ENCODE measurements around the gene KCNQ2. TPM values are rescaled to one million over a fixed set of nuclear protein-coding genes. Genes with fewer than 3 reads are reported as not detected.

KCNQ2 gene
- total RNA-seq, 1 donor from 2014 or later = 11.5 TPM

DNA sequence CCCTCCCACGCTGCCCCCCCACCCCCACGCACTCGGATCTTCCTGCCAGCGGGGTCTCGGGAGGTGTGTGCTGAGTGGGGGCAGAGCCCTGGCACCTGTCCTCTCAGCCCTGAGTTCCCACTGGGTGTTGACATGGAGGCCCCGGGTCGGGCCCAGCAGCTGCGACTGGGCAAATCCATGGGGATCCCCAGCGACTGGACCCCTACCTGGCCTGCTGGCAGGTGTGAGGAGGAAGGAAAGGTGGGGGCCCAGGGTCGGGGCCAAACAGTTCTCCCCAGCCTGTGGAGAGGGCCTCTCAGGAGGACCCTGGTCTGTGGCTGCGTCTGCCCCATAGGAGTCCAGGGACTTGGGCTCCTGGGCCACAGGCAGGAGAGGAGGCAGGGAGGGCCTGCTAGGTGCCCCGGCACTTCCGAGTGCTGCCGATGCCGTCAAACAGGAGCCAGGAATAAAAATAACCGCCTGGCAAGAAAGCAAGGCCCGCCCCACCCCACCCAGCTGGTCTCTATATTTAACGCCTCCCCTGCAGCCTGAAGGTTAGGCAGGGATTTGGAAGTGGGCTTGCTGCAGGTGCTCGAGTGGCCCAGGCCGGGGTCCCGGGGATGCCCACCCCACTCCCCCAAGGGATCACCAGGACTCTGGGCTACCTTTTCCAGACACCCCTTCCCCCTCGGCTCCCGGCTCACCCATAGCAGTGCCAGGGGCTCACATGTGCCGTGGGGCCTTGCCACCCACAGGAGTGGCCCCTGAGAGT, 27.9 kb upstream of the KCNQ2 start:
- peaks cover 10% of the 10 kb centered on the region for H3K9me3 ChIP-seq (ENCODE audit: insufficient read depth, low read depth, low read length)
- no peak overlapping the region for H3K4me2 ChIP-seq (ENCODE audit: low read length)
- FAIRE-seq (no peak), DNase-seq (ENCODE audit: low read depth) (no peak)
- no peak overlapping the region for H3K4me3 ChIP-seq (ENCODE audit: insufficient read depth, low read depth, low read length)
- no peaks in the 10 kb centered on the region for H3K79me2 ChIP-seq (ENCODE audit: insufficient read depth, low read length)
- H3K9ac ChIP-seq (ENCODE audit: low read length) = no peak overlapping the region
- no peaks in the 10 kb centered on the region for H4K20me1 ChIP-seq (ENCODE audit: insufficient read depth, low read length)
- Mint-ChIP-seq H3K4me1 (ENCODE audit: low read depth, unreplicated experiment) (no peaks in the 10 kb centered on the region), H3K27me3 (ENCODE audit: low read depth, unreplicated experiment) (peaks cover 16% of the 10 kb centered on the region), H3K4me3 (ENCODE audit: unreplicated experiment) (no peak overlapping the region), H3K27ac (ENCODE audit: unreplicated experiment) (no peak overlapping the region), H3K9me3 (ENCODE audit: unreplicated experiment) (peaks cover 10% of the 10 kb centered on the region), H3K36me3 (ENCODE audit: low read depth, unreplicated experiment) (no peaks in the 10 kb centered on the region)
- no peaks in the 10 kb centered on the region for H3K4me1 ChIP-seq (ENCODE audit: insufficient read depth, low read length)
- no peaks in the 10 kb centered on the region for H3K36me3 ChIP-seq (ENCODE audit: insufficient read depth, low read length)
- TF ChIP-seq EZH2 (IDR thresholded peaks at IDR 0.05; ENCODE audit: insufficient read depth, low read length) = no peak
- TF ChIP-seq, protein P1, sequence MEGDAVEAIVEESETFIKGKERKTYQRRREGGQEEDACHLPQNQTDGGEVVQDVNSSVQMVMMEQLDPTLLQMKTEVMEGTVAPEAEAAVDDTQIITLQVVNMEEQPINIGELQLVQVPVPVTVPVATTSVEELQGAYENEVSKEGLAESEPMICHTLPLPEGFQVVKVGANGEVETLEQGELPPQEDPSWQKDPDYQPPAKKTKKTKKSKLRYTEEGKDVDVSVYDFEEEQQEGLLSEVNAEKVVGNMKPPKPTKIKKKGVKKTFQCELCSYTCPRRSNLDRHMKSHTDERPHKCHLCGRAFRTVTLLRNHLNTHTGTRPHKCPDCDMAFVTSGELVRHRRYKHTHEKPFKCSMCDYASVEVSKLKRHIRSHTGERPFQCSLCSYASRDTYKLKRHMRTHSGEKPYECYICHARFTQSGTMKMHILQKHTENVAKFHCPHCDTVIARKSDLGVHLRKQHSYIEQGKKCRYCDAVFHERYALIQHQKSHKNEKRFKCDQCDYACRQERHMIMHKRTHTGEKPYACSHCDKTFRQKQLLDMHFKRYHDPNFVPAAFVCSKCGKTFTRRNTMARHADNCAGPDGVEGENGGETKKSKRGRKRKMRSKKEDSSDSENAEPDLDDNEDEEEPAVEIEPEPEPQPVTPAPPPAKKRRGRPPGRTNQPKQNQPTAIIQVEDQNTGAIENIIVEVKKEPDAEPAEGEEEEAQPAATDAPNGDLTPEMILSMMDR (IDR thresholded peaks at IDR 0.05; ENCODE audit: insufficient read depth, low read depth, low read length) = no peak
- H3K27me3 ChIP-seq (ENCODE audit: insufficient read depth, low read length) = peaks cover 14% of the 10 kb centered on the region
- no peak overlapping the region for H2AFZ ChIP-seq (ENCODE audit: low read depth, low read length)
- H3K27ac ChIP-seq (ENCODE audit: low read depth, low read length) = no peak overlapping the region

DNA sequence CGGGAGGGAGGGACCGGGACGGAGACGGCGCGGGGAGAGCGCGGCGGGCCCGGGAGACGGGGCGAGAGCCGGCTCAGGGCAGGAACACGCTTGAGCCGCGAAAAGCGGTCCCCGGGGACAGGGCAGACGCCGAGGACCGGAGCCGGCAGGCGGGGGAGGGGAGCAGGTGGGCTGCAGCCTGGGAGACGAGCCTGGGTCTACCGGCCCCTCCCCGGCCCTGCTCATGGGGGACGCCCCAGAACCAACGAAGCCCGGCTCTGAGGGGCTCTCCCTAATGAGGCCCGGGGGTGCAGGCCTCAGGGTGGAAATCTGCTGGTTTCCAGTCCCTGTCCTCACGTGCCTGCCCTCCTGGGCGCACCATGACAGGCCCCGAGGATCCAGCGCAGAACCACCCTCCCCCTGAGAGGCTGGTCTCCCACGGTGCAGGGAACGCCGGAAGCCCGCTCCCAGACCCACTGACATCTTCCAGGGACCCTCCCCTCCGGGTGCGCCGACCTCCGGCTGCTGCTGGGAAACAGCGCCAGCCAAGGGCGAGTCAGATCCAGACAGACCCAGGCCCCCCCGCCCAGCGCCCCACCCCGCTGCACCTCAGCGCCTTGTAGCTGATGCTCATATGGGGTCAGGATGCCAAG, 27.0 kb upstream of the KCNQ2 start:
- DNase-seq (ENCODE audit: low read depth) (no peak), FAIRE-seq (no peak)
- Histone ChIP-seq H3K9ac (ENCODE audit: low read length) (no peak overlapping the region), H3K4me2 (ENCODE audit: low read length) (peak overlapping the region; percentile 50), H2AFZ (ENCODE audit: low read depth, low read length) (no peak overlapping the region), H3K4me1 (ENCODE audit: insufficient read depth, low read length) (no peaks in the 10 kb centered on the region), H3K9me3 (ENCODE audit: insufficient read depth, low read depth, low read length) (peaks cover 1% of the 10 kb centered on the region), H3K36me3 (ENCODE audit: insufficient read depth, low read length) (no peaks in the 10 kb centered on the region), H3K27ac (ENCODE audit: low read depth, low read length) (no peak overlapping the region), H3K79me2 (ENCODE audit: insufficient read depth, low read length) (no peaks in the 10 kb centered on the region), H3K4me3 (ENCODE audit: insufficient read depth, low read depth, low read length) (no peak overlapping the region), H3K27me3 (ENCODE audit: insufficient read depth, low read length) (peaks cover 10% of the 10 kb centered on the region), H4K20me1 (ENCODE audit: insufficient read depth, low read length) (no peaks in the 10 kb centered on the region)
- peaks cover 11% of the 10 kb centered on the region for H3K27me3 Mint-ChIP-seq (ENCODE audit: low read depth, unreplicated experiment)
- no peak overlapping the region for H3K27ac Mint-ChIP-seq (ENCODE audit: unreplicated experiment)
- H3K4me1 Mint-ChIP-seq (ENCODE audit: low read depth, unreplicated experiment) = no peaks in the 10 kb centered on the region
- no peak overlapping the region for H3K4me3 Mint-ChIP-seq (ENCODE audit: unreplicated experiment)
- TF ChIP-seq, protein P1 (IDR thresholded peaks at IDR 0.05; ENCODE audit: insufficient read depth, low read depth, low read length) = no peak
- TF ChIP-seq EZH2 (IDR thresholded peaks at IDR 0.05; ENCODE audit: insufficient read depth, low read length) = peak; percentile 74
- no peaks in the 10 kb centered on the region for H3K36me3 Mint-ChIP-seq (ENCODE audit: low read depth, unreplicated experiment)
- peaks cover 4% of the 10 kb centered on the region for H3K9me3 Mint-ChIP-seq (ENCODE audit: unreplicated experiment)

DNA sequence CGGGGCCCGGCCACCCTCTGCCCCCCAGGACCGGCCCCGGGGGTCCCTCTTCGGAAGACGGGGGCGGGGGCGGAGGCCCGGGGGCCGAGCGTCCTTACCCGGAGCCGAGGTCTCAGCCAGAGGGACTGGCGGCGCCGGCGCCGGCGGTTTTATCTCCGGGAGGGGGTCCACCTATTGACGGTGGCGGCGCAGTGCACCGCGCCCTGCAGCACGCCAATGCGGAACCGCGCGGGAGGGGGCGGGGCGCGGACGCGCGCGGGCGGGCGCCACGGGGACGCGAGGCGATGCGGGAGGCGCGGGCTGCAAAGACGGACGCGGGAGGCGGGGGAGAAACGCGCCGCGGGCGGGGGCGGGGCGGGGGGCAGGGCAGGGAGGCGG, 26.5 kb upstream of the KCNQ2 start, which contains the start of gene EEF1A2:
Gene EEF1A2, minus strand, starts transcription at position 124 of the 378 bp plus-strand sequence. CDS start 1,320 bp downstream, outside the sequence.
- peak within 1 kb of the TSS; percentile 70 for H3K4me3 Mint-ChIP-seq (ENCODE audit: unreplicated experiment)
- Histone ChIP-seq H3K4me1 (ENCODE audit: insufficient read depth, low read length) (no peaks in the 10 kb centered on the region), H3K4me2 (ENCODE audit: low read length) (peak within 1 kb of the TSS; percentile 52), H2AFZ (ENCODE audit: low read depth, low read length) (no peak within 1 kb of the TSS), H4K20me1 (ENCODE audit: insufficient read depth, low read length) (no peaks in the 10 kb centered on the region), H3K27ac (ENCODE audit: low read depth, low read length) (no peak within 1 kb of the TSS), H3K36me3 (ENCODE audit: insufficient read depth, low read length) (no peaks in the 10 kb centered on the region), H3K9me3 (ENCODE audit: insufficient read depth, low read depth, low read length) (no peaks in the 10 kb centered on the region), H3K79me2 (ENCODE audit: insufficient read depth, low read length) (no peaks in the 10 kb centered on the region), H3K4me3 (ENCODE audit: insufficient read depth, low read depth, low read length) (no peak within 1 kb of the TSS), H3K9ac (ENCODE audit: low read length) (no peak within 1 kb of the TSS), H3K27me3 (ENCODE audit: insufficient read depth, low read length) (peaks cover 8% of the 10 kb centered on the region)
- no peaks in the 10 kb centered on the region for H3K9me3 Mint-ChIP-seq (ENCODE audit: unreplicated experiment)
- no peak for FAIRE-seq
- no peaks in the 10 kb centered on the region for H3K4me1 Mint-ChIP-seq (ENCODE audit: low read depth, unreplicated experiment)
- H3K27ac Mint-ChIP-seq (ENCODE audit: unreplicated experiment) = no peak within 1 kb of the TSS
- no peak for TF ChIP-seq EZH2 (IDR thresholded peaks at IDR 0.05; ENCODE audit: insufficient read depth, low read length)
- peaks cover 8% of the 10 kb centered on the region for H3K27me3 Mint-ChIP-seq (ENCODE audit: low read depth, unreplicated experiment)
- H3K36me3 Mint-ChIP-seq (ENCODE audit: low read depth, unreplicated experiment) = no peaks in the 10 kb centered on the region
- DNase-seq (ENCODE audit: low read depth) = no peak
